MM.1S (cell line): ENCODE data around the gene MTREX.

Experiments
- DNase-seq: peaks from one replicate; pipeline ENCODE4 v3.0.0-alpha.2; 2015
- H2AFZ ChIP-seq: fragments of 300-600 bp; sonication (generic); 2 replicates; pipeline ENCODE4 v1.6.0; 2016; ENCODE audit warnings: antibody characterized with exemption, low read length
- H3F3A ChIP-seq: fragments of 300-600 bp; sonication (generic); 2 replicates; pipeline ENCODE4 v1.6.1; 2016; ENCODE audit warnings: mild to moderate bottlenecking, antibody characterized with exemption, low read length, moderate library complexity, mixed read lengths; ENCODE audit not compliant: insufficient read depth
- H3K27ac ChIP-seq: fragments of 300-600 bp; sonication (generic); 2 replicates; pipeline ENCODE4 v1.5.1; 2016; ENCODE audit warnings: mild to moderate bottlenecking, low read length
- H3K27me3 ChIP-seq: fragments of 300-600 bp; sonication (generic); replicated peaks from 2 replicates; pipeline ENCODE4 v1.6.0; 2016; ENCODE audit warnings: low read length; ENCODE audit not compliant: insufficient read depth
- H3K36me3 ChIP-seq: fragments of 300-600 bp; sonication (generic); replicated peaks from 2 replicates; pipeline ENCODE4 v1.6.1; 2016; ENCODE audit warnings: mild to moderate bottlenecking, low read length, mixed read lengths; ENCODE audit not compliant: insufficient read depth
- H3K4me1 ChIP-seq: fragments of 300-600 bp; sonication (generic); 2 replicates; pipeline ENCODE4 v1.6.1; 2016; ENCODE audit warnings: low read length, mixed read lengths
- H3K4me2 ChIP-seq: fragments of 300-600 bp; sonication (generic); 2 replicates; pipeline ENCODE4 v1.6.0; 2016; ENCODE audit warnings: low read depth, low read length
- H3K4me3 ChIP-seq: fragments of 300-600 bp; sonication (generic); 2 replicates; pipeline ENCODE4 v1.5.1; 2016; ENCODE audit warnings: low read length, mixed read lengths
- H3K79me2 ChIP-seq: fragments of 300-600 bp; sonication (generic); 2 replicates; pipeline ENCODE4 v1.6.1; 2016; ENCODE audit warnings: mixed run types, low read length, mixed read lengths
- H3K9ac ChIP-seq: fragments of 300-600 bp; sonication (generic); 2 replicates; pipeline ENCODE4 v1.6.1; 2016; ENCODE audit warnings: low read length, mixed read lengths
- H3K9me2 ChIP-seq: fragments of 300-600 bp; sonication (generic); replicated peaks from 2 replicates; pipeline ENCODE4 v1.6.1; 2016; ENCODE audit warnings: mild to moderate bottlenecking, low read length, mixed read lengths; ENCODE audit not compliant: insufficient read depth
- H3K9me3 ChIP-seq: fragments of 300-600 bp; sonication (generic); replicated peaks from 2 replicates; pipeline ENCODE4 v1.6.1; 2016; ENCODE audit warnings: mild to moderate bottlenecking, low read length, mixed read lengths; ENCODE audit not compliant: insufficient read depth
- H4K20me1 ChIP-seq: fragments of 300-600 bp; sonication (generic); 2 replicates; pipeline ENCODE4 v1.6.1; 2016; ENCODE audit warnings: mild to moderate bottlenecking, low read length, moderate library complexity, mixed read lengths; ENCODE audit not compliant: insufficient read depth
- EZH2 ChIP-seq: fragments of 300-600 bp; sonication (generic); optimal IDR thresholded peaks from 2 replicates; pipeline ENCODE3; 2017; ENCODE audit warnings: low read depth, mild to moderate bottlenecking, antibody characterized with exemption, low read length, mixed read lengths
- EZH2phosphoT487 ChIP-seq: fragments of 300-600 bp; sonication (generic); IDR thresholded peaks from 2 replicates; pipeline ENCODE4 v1.6.1; 2018; ENCODE audit warnings: antibody characterized with exemption, low read length
- TF ChIP-seq, protein P1 (sequence below): fragments of 300-600 bp; sonication (generic); IDR thresholded peaks from 2 replicates; pipeline ENCODE4 v1.5.1; 2016; ENCODE audit warnings: antibody characterized with exemption, low read length, mixed read lengths

The MTREX gene

DNA sequence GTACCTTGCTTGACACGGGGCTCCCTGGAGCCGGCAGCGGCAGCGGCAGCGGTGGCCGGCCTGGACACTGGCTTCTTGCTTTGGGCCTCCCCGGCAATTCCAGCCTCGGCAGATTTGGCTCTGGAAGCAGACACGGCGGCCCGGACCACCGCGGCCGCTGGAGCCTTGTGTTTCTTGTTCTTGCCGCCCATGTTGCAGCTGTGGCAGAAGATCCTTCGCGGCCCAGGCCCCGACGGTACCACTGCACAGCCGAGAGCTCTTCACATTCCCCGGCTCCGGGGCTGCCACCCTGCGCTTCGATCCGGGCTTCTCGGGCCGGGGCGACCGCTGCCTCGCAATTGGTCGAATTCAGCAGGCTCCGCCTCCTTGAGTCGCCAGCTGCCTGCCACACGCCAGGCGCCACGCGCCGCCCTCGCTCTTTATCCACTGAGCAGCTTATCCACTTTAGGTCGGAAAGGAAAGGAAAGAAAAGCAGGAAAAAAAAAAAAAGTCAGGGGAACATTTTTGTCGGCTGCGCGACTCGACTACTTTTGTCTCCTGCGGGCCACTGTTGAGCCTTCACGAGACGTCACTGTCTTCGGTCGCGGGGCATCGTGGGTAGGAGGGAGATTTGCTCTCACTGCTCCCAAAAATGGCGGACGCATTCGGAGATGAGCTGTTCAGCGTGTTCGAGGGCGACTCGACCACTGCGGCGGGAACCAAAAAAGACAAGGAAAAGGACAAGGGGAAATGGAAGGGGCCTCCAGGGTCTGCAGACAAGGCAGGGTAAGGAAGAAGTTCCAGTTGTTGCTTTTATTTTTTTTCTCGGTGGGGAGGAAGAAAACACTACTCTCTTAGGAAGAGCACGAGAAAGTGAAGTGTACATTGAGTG is at the start of gene MTREX, which contains the start of gene DHX29:
Gene MTREX, plus strand, starts transcription at position 607 of the 871 bp plus-strand sequence. Its CDS starts 25 bp downstream, at position 632.
Gene DHX29, minus strand, starts transcription at position 312 of the 871 bp plus-strand sequence. Its CDS starts 121 bp downstream, at position 191.
- TF ChIP-seq, protein P1, sequence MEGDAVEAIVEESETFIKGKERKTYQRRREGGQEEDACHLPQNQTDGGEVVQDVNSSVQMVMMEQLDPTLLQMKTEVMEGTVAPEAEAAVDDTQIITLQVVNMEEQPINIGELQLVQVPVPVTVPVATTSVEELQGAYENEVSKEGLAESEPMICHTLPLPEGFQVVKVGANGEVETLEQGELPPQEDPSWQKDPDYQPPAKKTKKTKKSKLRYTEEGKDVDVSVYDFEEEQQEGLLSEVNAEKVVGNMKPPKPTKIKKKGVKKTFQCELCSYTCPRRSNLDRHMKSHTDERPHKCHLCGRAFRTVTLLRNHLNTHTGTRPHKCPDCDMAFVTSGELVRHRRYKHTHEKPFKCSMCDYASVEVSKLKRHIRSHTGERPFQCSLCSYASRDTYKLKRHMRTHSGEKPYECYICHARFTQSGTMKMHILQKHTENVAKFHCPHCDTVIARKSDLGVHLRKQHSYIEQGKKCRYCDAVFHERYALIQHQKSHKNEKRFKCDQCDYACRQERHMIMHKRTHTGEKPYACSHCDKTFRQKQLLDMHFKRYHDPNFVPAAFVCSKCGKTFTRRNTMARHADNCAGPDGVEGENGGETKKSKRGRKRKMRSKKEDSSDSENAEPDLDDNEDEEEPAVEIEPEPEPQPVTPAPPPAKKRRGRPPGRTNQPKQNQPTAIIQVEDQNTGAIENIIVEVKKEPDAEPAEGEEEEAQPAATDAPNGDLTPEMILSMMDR: no peak
- TF ChIP-seq EZH2 (no peak), EZH2phosphoT487 (no peak)
- peak within 1 kb of the TSS; percentile 95 for H3K9ac ChIP-seq
- H3K79me2 ChIP-seq: peaks cover 95% of the 10 kb centered on the region
- H4K20me1 ChIP-seq: peaks cover 5% of the 10 kb centered on the region; the same call in 1 of the 2 replicates
- H3K36me3 ChIP-seq: no peaks in the 10 kb centered on the region; the same call in 1 of the 2 replicates
- H2AFZ ChIP-seq: peak within 1 kb of the TSS; percentile 95
- peak within 1 kb of the TSS; percentile 84 for H3K27ac ChIP-seq
- H3K4me1 ChIP-seq: peaks cover 20% of the 10 kb centered on the region
- peak within 1 kb of the TSS; percentile 94 for H3K4me3 ChIP-seq
- H3K9me3 ChIP-seq: no peaks in the 10 kb centered on the region
- no peaks in the 10 kb centered on the region for H3K27me3 ChIP-seq
- H3K4me2 ChIP-seq: peak within 1 kb of the TSS; percentile 89
- no peaks in the 10 kb centered on the region for H3K9me2 ChIP-seq
- DNase-seq: peak; percentile 90
- H3F3A ChIP-seq: no peaks in the 10 kb centered on the region

DNA sequence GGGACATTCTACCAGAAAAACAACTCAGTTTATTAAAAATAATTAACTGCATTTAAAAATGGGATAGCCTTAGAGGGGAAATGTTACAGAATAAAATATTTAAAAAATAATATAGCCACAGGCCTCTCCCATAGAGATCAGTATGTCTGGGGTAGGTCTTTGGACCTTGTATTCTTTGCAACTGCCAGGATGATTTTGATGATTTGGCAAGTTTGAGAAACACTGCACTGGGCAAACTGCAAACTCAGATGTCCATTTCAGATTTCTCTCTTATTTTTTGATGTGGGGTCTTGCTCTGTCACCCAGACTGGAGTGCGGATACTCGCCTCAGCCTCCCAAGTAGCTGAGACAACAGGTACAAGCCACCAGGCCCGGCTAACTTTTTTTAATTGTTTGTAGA is 49.5 kb upstream of the MTREX start:
- Histone ChIP-seq H3K9ac (no peak overlapping the region), H4K20me1 (no peaks in the 10 kb centered on the region), H3K9me3 (no peaks in the 10 kb centered on the region), H3K4me2 (no peak overlapping the region), H2AFZ (no peak overlapping the region), H3F3A (no peaks in the 10 kb centered on the region), H3K4me1 (no peaks in the 10 kb centered on the region), H3K27me3 (no peaks in the 10 kb centered on the region), H3K36me3 (peaks cover 3% of the 10 kb centered on the region; the same call in 1 of the 2 replicates), H3K79me2 (no peaks in the 10 kb centered on the region), H3K4me3 (no peak overlapping the region), H3K9me2 (no peaks in the 10 kb centered on the region), H3K27ac (no peak overlapping the region)
- TF ChIP-seq, protein P1: no peak
- TF ChIP-seq EZH2 (no peak), EZH2phosphoT487 (no peak)
- DNase-seq: no peak

DNA sequence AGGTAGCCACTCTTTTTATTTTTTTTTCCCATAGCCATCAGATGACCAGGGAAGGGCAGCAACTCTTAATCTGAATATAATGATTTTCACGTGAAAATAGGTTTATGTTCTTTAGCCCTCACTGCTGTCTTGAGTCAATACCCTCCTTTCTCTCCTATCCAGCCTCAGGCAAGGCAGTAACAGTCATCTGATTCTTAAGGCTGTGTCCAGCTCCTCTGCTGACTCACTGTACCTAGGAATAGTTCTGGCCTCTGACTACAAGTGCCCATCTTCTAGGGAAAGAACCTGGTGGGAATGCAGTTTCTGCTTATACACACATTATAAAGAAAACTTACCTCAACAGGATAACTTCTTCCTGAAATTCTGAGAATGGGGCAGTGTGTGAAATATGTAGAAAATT is 31.0 kb upstream of the MTREX start:
- peaks cover 11% of the 10 kb centered on the region; the same call in 1 of the 2 replicates for H3K36me3 ChIP-seq
- TF ChIP-seq EZH2 (no peak), EZH2phosphoT487 (no peak)
- TF ChIP-seq, protein P1: no peak

More for the DNA sequence above, 31.0 kb upstream of the MTREX start:
- no peaks in the 10 kb centered on the region for H3K4me1 ChIP-seq
- H4K20me1 ChIP-seq: no peaks in the 10 kb centered on the region
- no peak overlapping the region for H3K4me2 ChIP-seq
- H3K9me2 ChIP-seq: no peaks in the 10 kb centered on the region
- H3K9me3 ChIP-seq: no peaks in the 10 kb centered on the region
- H3K27me3 ChIP-seq: no peaks in the 10 kb centered on the region
- H3K79me2 ChIP-seq: no peaks in the 10 kb centered on the region
- H2AFZ ChIP-seq: no peak overlapping the region
- no peaks in the 10 kb centered on the region for H3F3A ChIP-seq
- H3K4me3 ChIP-seq: no peak overlapping the region
- DNase-seq: no peak
- no peak overlapping the region for H3K27ac ChIP-seq
- no peak overlapping the region for H3K9ac ChIP-seq
